ENCODE results near the gene NRIP1. TPM values are rescaled to one million over a fixed set of nuclear protein-coding genes. Genes with fewer than 3 reads are reported as not detected.

Gene NRIP1
- total RNA-seq, 4 donors from 2014 or later: 15.9 to 21.6 (median 16.9) TPM

- intact Hi-C loops (cut with DNase I; ENCODE audit: low total_unique reads): no loop called here
- 63 to 67% methylated on average over 3 of the region's 3 CpGs for WGBS, 2 donors
- no peak for DNase-seq (ENCODE audit: low spot score in 2 of 2)
- no peak for TF ChIP-seq CTCF (IDR thresholded peaks at IDR 0.05)
- H3K4me3 ChIP-seq (ENCODE audit: low read depth, poor library complexity, severe bottlenecking): no peak overlapping the region
Measured at GRCh38 chr21:15098181-15098580, 33.4 kb upstream of the NRIP1 start.

GRCh38 chr21:15097580-15097979 lies 32.8 kb upstream of the NRIP1 start:
- DNase-seq (ENCODE audit: low spot score in 2 of 2): no peak
- intact Hi-C loops (cut with DNase I; ENCODE audit: low total_unique reads): no loop called here
- TF ChIP-seq CTCF (IDR thresholded peaks at IDR 0.05) (no peak), POLR2A (IDR thresholded peaks at IDR 0.05) (no peak)
- H3K4me3 ChIP-seq (ENCODE audit: low read depth, poor library complexity, severe bottlenecking): no peak overlapping the region
- WGBS, 2 donors: 93 to 97% methylated on average over 3 of the region's 3 CpGs

GRCh38 chr21:15096146-15096545 lies 31.3 kb upstream of the NRIP1 start:
- intact Hi-C loops (cut with DNase I; ENCODE audit: low total_unique reads): no loop called here
- TF ChIP-seq CTCF (IDR thresholded peaks at IDR 0.05) (no peak), POLR2A (IDR thresholded peaks at IDR 0.05) (no peak)
- no peak for DNase-seq (ENCODE audit: low spot score in 2 of 2)
- WGBS, 2 donors: 88 to 90% methylated on average over 1 of the region's 1 CpG
- H3K4me3 ChIP-seq (ENCODE audit: low read depth, poor library complexity, severe bottlenecking): no peak overlapping the region

- H3K4me3 ChIP-seq (ENCODE audit: low read depth, poor library complexity, severe bottlenecking): no peak overlapping the region
- 27 to 31% methylated on average over 1 of the region's 1 CpG for WGBS, 2 donors
- intact Hi-C loops (cut with DNase I; ENCODE audit: low total_unique reads): no loop called here
- no peak for TF ChIP-seq CTCF (IDR thresholded peaks at IDR 0.05)
- TF ChIP-seq POLR2A (IDR thresholded peaks at IDR 0.05): no peak
- no peak for DNase-seq (ENCODE audit: low spot score in 2 of 2)
Measured at GRCh38 chr21:15095326-15095725, 30.5 kb upstream of the NRIP1 start.

- no peak overlapping the region for H3K4me3 ChIP-seq (ENCODE audit: low read depth, poor library complexity, severe bottlenecking)
- 74 to 76% methylated on average over 4 of the region's 4 CpGs for WGBS, 2 donors
- no peak for DNase-seq (ENCODE audit: low spot score in 2 of 2)
- intact Hi-C loops (cut with DNase I; ENCODE audit: low total_unique reads): no loop called here
- TF ChIP-seq CTCF (IDR thresholded peaks at IDR 0.05): no peak
- TF ChIP-seq POLR2A (IDR thresholded peaks at IDR 0.05): no peak
Measured at GRCh38 chr21:15094706-15095105, 29.9 kb upstream of the NRIP1 start.

GRCh38 chr21:15093216-15093615 lies 28.4 kb upstream of the NRIP1 start:
- H3K4me3 ChIP-seq (ENCODE audit: low read depth, poor library complexity, severe bottlenecking): no peak overlapping the region
- 89 to 94% methylated on average over 1 of the region's 1 CpG for WGBS, 2 donors
- TF ChIP-seq POLR2A (IDR thresholded peaks at IDR 0.05): no peak
- TF ChIP-seq CTCF (IDR thresholded peaks at IDR 0.05): no peak
- intact Hi-C loops (cut with DNase I; ENCODE audit: low total_unique reads): no loop called here
- no peak for DNase-seq (ENCODE audit: low spot score in 2 of 2)

Measured in lower leg skin (tissue), 4 donors.